ENCODE data around the gene SLC25A34.

The SLC25A34 gene

DNA sequence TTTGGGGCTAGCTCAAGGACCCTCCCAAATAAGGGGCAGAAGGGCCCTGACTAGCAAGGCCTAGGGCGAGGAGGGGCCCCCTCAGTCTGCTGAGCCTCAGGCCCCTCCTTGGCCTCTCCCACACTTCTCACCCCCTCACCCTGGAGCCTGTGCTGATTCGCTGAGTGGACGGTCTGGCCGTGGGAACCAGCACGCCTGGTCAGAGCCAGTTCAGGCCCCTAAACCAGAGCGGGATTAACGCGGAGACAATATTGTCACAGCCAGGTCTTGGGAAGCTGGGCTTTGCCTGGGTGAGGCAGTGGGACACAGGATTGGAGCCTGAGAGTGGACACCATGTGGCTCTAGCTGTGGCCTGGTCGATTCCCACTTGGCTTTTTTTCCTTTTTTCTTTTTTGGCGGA, 17.7 kb downstream of the SLC25A34 start:
- no peak for DNase-seq (ENCODE audit: low spot score)

GRCh38 chr1:15755021-15755645, 19.1 kb downstream of the SLC25A34 start:
- no peak for DNase-seq (ENCODE audit: low spot score)

DNA sequence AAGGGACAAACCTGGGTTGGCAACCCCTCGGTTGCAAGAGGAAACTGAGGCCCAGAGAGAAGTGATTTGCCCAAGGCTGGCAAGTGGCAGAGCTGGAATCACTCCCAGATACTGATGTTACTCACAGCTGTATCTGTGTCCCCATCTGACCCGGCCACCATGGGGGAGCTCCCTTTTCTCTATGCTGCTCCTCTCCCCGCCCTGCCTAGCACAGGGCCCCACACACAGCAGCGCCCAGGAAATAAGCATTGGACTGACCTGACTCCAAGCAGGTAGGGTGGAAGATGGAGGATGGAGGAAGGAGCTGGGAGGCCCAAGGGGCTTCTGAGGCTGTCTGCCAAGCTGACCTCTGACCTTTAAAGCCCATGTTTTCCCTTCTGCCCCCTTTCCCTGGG, 19.6 kb downstream of the SLC25A34 start:
- DNase-seq (ENCODE audit: low spot score): no peak

- no peak for DNase-seq (ENCODE audit: low spot score)
These were observed 20.3 kb downstream of the SLC25A34 start for GRCh38 chr1:15756143-15757015.

DNA sequence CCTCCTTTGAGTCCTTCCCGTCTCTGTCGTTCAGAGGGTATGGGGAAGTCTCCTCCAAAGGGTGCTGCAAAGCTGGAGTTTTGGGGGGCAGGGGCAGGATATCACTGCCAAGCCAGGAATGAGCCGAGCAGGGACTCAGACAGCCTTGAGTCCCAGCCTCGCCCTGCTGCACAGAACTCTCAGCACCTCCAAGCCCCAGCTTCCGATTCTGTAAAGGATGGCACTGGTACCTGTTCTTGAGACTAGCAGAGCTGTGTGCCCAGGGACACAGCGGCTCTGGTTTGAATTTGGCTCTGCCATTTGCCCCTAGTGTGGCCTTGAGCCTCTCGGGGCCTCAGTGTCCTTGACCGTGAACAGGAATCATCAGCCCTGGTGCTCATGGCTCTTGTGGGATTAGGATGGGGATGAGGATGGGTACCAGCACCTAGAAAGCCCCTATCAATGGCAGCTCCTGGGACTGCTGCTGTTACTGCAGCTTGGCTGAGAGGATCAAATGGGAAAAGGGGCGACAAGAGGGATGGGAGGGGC, 21.0 kb downstream of the SLC25A34 start:
- no peak for DNase-seq (ENCODE audit: low spot score)

- no peak for DNase-seq (ENCODE audit: low spot score)
These were observed 21.7 kb downstream of the SLC25A34 start for GRCh38 chr1:15757575-15758342.

- DNase-seq (ENCODE audit: low spot score): no peak
These were observed 22.4 kb downstream of the SLC25A34 start, which contains the start of gene FBLIM1 for GRCh38 chr1:15758343-15758931. TSS of gene FBLIM1 (plus strand) at chr1:15758795. CDS start at chr1:15764984, 6,189 bp downstream.

- DNase-seq (ENCODE audit: low spot score): no peak
These were observed 23.0 kb downstream of the SLC25A34 start for GRCh38 chr1:15758953-15759661.

- no peak for DNase-seq (ENCODE audit: low spot score)
These were observed 24.6 kb downstream of the SLC25A34 start for GRCh38 chr1:15760520-15761211.

- no peak for DNase-seq (ENCODE audit: low spot score)
These were observed 25.5 kb downstream of the SLC25A34 start for GRCh38 chr1:15761366-15762128.

- DNase-seq (ENCODE audit: low spot score): no peak
These were observed 26.5 kb downstream of the SLC25A34 start for GRCh38 chr1:15762546-15762945.

DNA sequence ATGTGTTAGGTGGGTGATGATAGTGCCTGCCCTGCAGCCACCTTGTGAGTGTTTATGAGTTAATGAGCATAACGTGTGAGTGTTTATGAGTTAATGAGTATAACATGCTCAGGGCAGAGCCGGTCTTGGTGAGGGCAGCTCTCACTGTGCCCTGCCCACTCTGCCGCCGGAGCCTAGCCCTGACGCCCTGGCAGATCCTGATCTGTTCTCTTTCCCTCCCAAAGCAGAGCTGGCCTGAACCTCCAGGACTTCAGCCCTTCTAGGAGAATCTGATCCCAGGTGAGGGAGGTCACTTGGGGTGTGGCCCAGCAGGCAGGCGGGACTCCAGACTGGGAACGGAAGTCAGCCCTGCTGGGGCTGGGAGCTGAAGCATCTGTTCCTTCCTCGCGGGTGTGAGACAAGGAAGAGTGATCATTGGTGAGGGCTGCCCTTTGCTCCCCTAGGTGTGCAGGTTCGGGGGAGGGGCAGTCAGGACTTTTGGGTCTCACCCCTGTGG, 28.3 kb downstream of the SLC25A34 start:
- no peak for DNase-seq (ENCODE audit: low spot score)

- DNase-seq (ENCODE audit: low spot score): no peak
These were observed 28.8 kb downstream of the SLC25A34 start for GRCh38 chr1:15764890-15765289.

GRCh38 chr1:15765495-15766194, 29.6 kb downstream of the SLC25A34 start:
- no peak for DNase-seq (ENCODE audit: low spot score)

GRCh38 chr1:15767941-15768340, 31.9 kb downstream of the SLC25A34 start:
- DNase-seq (ENCODE audit: low spot score): no peak

DNA sequence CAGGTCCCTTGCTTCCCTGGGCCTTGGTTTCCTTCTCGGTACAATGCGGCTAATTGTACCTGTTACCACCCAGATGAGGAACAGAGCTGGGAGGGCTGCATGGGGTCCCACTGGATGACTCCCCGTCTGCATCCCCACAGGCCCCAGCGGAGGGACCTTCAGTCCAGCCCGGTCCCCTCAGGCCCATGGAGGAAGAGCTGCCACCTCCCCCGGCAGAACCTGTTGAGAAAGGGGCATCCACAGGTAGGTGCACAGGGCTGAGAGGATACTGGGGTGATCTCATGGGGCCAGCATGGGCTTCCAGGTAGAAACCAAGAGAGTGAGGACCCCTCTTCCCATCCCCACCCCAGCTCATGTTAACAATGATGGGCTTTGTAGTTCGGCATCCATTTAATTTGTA, 32.3 kb downstream of the SLC25A34 start:
- DNase-seq (ENCODE audit: low spot score): no peak

- no peak for DNase-seq (ENCODE audit: low spot score)
These were observed 34.4 kb downstream of the SLC25A34 start for GRCh38 chr1:15770313-15770962.

GRCh38 chr1:15771836-15772515, 35.9 kb downstream of the SLC25A34 start:
- DNase-seq (ENCODE audit: low spot score): no peak

Measured in hematopoietic multipotent progenitor cell treated with erythropoietin and hydrocortisone succinate and interleukin-3 and kit ligand, for 15 days (in vitro differentiated cells).